Measurements from ENCODE around the gene EIF3M. TPM values are rescaled to one million over a fixed set of nuclear protein-coding genes. Genes with fewer than 3 reads are reported as not detected.
A peak's percentile ranks its signal among the peaks of the same experiment; 100 is the strongest.
"Not testable (repeated sequence)": the region's sequence is repeated elsewhere in the genome, so short reads cannot be mapped to it uniquely, and the experiment has no call there.

Gene EIF3M
- total RNA-seq, 2 experiments from 2014 or later, result 377 to 389 TPM

- peaks cover 6% of the 10 kb centered on the region for H3K4me1 Mint-ChIP-seq (ENCODE audit: low read depth)
- intact Hi-C loops (cut with micrococcal nuclease), result no loop called here
- no peak overlapping the region for H3K27ac Mint-ChIP-seq
- no peak for DNase-seq
- H3K27me3 Mint-ChIP-seq, result peaks cover 11% of the 10 kb centered on the region
- no peaks in the 10 kb centered on the region for H3K9me3 Mint-ChIP-seq
- ChIA-PET CTCF (no interaction called here), POLR2A (no interaction called here)
- H3K36me3 Mint-ChIP-seq, result no peaks in the 10 kb centered on the region
- no peak overlapping the region for H3K4me3 Mint-ChIP-seq
Observed at GRCh38 chr11:32571039-32571438, 12.6 kb upstream of the EIF3M start.

- Mint-ChIP-seq H3K36me3 (no peaks in the 10 kb centered on the region), H3K4me3 (no peak overlapping the region), H3K27me3 (peaks cover 9% of the 10 kb centered on the region), H3K27ac (no peak overlapping the region), H3K4me1 (ENCODE audit: low read depth) (no peaks in the 10 kb centered on the region), H3K9me3 (no peaks in the 10 kb centered on the region)
- POLR2A ChIA-PET, result no interaction called here
- intact Hi-C loops (cut with micrococcal nuclease), result no loop called here
- CTCF ChIA-PET, result no interaction called here
- DNase-seq, result no peak
Observed at GRCh38 chr11:32573228-32573627, 10.4 kb upstream of the EIF3M start.

GRCh38 chr11:32574421-32574820 lies 9.2 kb upstream of the EIF3M start:
- Mint-ChIP-seq H3K27ac (no peak overlapping the region), H3K4me3 (no peak overlapping the region), H3K9me3 (no peaks in the 10 kb centered on the region), H3K27me3 (peaks cover 9% of the 10 kb centered on the region), H3K4me1 (ENCODE audit: low read depth) (no peaks in the 10 kb centered on the region), H3K36me3 (no peaks in the 10 kb centered on the region)
- intact Hi-C loops (cut with micrococcal nuclease), result no loop called here
- DNase-seq, result no peak
- ChIA-PET CTCF (no interaction called here), POLR2A (no interaction called here)

GRCh38 chr11:32575070-32575469 lies 8.6 kb upstream of the EIF3M start:
- H3K4me1 Mint-ChIP-seq (ENCODE audit: low read depth), result no peaks in the 10 kb centered on the region
- no peak overlapping the region for H3K27ac Mint-ChIP-seq
- ChIA-PET POLR2A (no interaction called here), CTCF (no interaction called here)
- H3K36me3 Mint-ChIP-seq, result no peaks in the 10 kb centered on the region
- H3K9me3 Mint-ChIP-seq, result no peaks in the 10 kb centered on the region
- intact Hi-C loops (cut with micrococcal nuclease), result no loop called here
- peaks cover 9% of the 10 kb centered on the region for H3K27me3 Mint-ChIP-seq
- no peak for DNase-seq
- no peak overlapping the region for H3K4me3 Mint-ChIP-seq

GRCh38 chr11:32576456-32576855 lies 7.2 kb upstream of the EIF3M start:
- Mint-ChIP-seq H3K36me3 (no peaks in the 10 kb centered on the region), H3K9me3 (no peaks in the 10 kb centered on the region), H3K4me1 (ENCODE audit: low read depth) (no peaks in the 10 kb centered on the region), H3K27ac (no peak overlapping the region), H3K4me3 (no peak overlapping the region), H3K27me3 (peaks cover 2% of the 10 kb centered on the region)
- DNase-seq, result no peak
- intact Hi-C loops (cut with micrococcal nuclease), result no loop called here
- POLR2A ChIA-PET, result no interaction called here
- CTCF ChIA-PET, result no interaction called here

GRCh38 chr11:32580967-32581366 lies 2.7 kb upstream of the EIF3M start:
- Mint-ChIP-seq H3K27me3 (peaks cover 1% of the 10 kb centered on the region), H3K36me3 (peaks cover 5% of the 10 kb centered on the region), H3K4me1 (ENCODE audit: low read depth) (peaks cover 18% of the 10 kb centered on the region), H3K4me3 (no peak overlapping the region), H3K9me3 (no peaks in the 10 kb centered on the region), H3K27ac (no peak overlapping the region)
- intact Hi-C loops (cut with micrococcal nuclease), result loop anchor here (5.0 to 10.0 kb wide), 8 partner anchors 159 to 1076 kb away; partner anchors contain the start of genes CCDC73, ELP4, HIPK3 and IMMP1L
- CTCF ChIA-PET, result no interaction called here
- no peak for DNase-seq
- POLR2A ChIA-PET, result no interaction called here

DNA sequence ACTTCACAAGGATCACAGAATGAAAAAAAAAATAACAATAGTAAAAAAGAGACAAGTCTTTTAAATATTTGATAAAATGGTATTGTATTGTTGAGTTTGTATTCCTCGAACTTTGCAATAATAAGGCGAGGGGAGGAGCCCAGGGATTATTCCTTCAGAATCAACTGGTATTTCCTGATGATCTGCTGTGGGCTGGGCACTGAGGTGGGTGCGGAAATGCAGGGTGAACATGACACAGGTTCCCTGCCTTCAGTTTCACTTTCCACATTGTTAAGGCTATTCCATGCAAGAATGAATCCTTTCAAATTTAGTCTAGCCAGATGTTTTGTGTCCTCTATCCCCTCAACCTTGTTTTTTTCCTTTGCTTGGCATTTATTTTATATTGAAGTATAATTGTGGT lies 2.1 kb upstream of the EIF3M start:
- no peak for DNase-seq
- CTCF ChIA-PET, result no interaction called here
- Mint-ChIP-seq H3K4me3 (no peak overlapping the region), H3K27me3 (peaks cover 1% of the 10 kb centered on the region), H3K9me3 (no peaks in the 10 kb centered on the region), H3K36me3 (peaks cover 6% of the 10 kb centered on the region), H3K27ac (no peak overlapping the region), H3K4me1 (ENCODE audit: low read depth) (peaks cover 24% of the 10 kb centered on the region)
- intact Hi-C loops (cut with micrococcal nuclease), result loop anchor here (5.0 to 10.0 kb wide), 8 partner anchors 159 to 1077 kb away; partner anchors contain the start of genes CCDC73, ELP4, HIPK3 and IMMP1L
- POLR2A ChIA-PET, result no interaction called here

DNA sequence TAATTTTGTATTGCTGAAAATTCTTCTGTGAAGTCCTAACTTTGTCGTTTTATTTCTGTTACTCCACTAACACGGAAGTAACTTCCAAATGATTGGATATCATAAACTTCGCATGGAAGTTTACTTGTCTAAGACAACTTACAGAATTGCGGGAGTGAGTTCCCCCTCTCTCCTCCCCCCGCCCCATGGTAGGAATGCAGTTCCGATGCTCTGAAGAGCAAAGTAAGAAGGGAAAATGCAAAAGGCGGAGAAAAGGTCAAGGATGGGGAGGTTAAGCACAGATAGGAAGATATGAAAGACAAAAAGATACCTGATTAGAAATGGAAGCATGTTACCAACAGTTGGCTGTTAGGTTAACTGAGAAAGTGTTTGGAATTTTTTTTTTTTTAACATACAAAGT lies 1.3 kb downstream of the EIF3M start:
- Mint-ChIP-seq H3K4me1 (ENCODE audit: low read depth) (peaks cover 40% of the 10 kb centered on the region), H3K36me3 (peaks cover 23% of the 10 kb centered on the region), H3K27me3 (peaks cover 1% of the 10 kb centered on the region), H3K4me3 (peak overlapping the region; percentile 97), H3K27ac (peak overlapping the region; percentile 98), H3K9me3 (no peaks in the 10 kb centered on the region)
- intact Hi-C loops (cut with micrococcal nuclease), result loop anchor here (2.0 to 10.0 kb wide), 9 partner anchors 18 to 1080 kb away; partner anchors contain the start of genes CCDC73, ELP4, HIPK3 and IMMP1L
- POLR2A ChIA-PET, result interaction anchor here (1.0 kb wide), 1 partner anchor 13 kb away, joined by 3 read pairs; no protein-coding TSS in a partner anchor
- CTCF ChIA-PET, result no interaction called here
- no peak for DNase-seq

- peaks cover 34% of the 10 kb centered on the region for H3K36me3 Mint-ChIP-seq
- H3K27me3 Mint-ChIP-seq, result peaks cover 1% of the 10 kb centered on the region
- peaks cover 41% of the 10 kb centered on the region for H3K4me1 Mint-ChIP-seq (ENCODE audit: low read depth)
- no peaks in the 10 kb centered on the region for H3K9me3 Mint-ChIP-seq
- intact Hi-C loops (cut with micrococcal nuclease), result loop anchor here (10.0 kb wide), 6 partner anchors 208 to 1082 kb away; partner anchors contain the start of genes CCDC73, ELP4, HIPK3 and IMMP1L
- no peak for DNase-seq
- H3K4me3 Mint-ChIP-seq, result no peak overlapping the region
- H3K27ac Mint-ChIP-seq, result no peak overlapping the region
- ChIA-PET CTCF (no interaction called here), POLR2A (no interaction called here)
Observed at GRCh38 chr11:32586576-32587190, 3.1 kb downstream of the EIF3M start.

- ChIA-PET CTCF (no interaction called here), POLR2A (no interaction called here)
- Mint-ChIP-seq H3K9me3 (no peaks in the 10 kb centered on the region), H3K4me1 (ENCODE audit: low read depth) (peaks cover 44% of the 10 kb centered on the region), H3K4me3 (no peak overlapping the region), H3K36me3 (peaks cover 72% of the 10 kb centered on the region), H3K27ac (no peak overlapping the region), H3K27me3 (no peaks in the 10 kb centered on the region)
- intact Hi-C loops (cut with micrococcal nuclease), result loop anchor here (10.0 kb wide), 1 partner anchor 279 kb away; no protein-coding TSS in a partner anchor
- DNase-seq, result no peak
Observed at GRCh38 chr11:32594272-32594671, 10.6 kb downstream of the EIF3M start.

GRCh38 chr11:32596114-32596513 lies 12.5 kb downstream of the EIF3M start:
- H3K27ac Mint-ChIP-seq, result peak overlapping the region; percentile 49
- POLR2A ChIA-PET, result not testable (repeated sequence)

DNA sequence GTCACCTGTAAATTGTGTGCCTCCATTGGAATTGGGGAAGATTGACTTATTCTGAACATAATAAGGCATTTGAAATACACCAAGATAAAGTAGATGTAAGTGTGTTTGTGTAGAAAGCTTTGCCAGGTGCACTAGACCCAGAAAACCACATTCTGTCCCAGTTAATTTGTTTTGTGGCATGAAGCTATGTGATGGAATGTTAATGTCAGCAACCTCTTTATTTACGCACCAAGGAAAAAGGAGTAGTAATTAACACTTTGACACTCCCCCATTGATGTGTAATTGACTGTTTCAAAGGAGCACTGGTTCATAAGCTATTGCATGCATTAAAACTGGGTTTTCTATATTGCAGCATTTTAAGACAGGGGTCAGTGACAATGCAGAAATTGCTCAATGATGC lies 14.3 kb downstream of the EIF3M start:
- peaks cover 60% of the 10 kb centered on the region for H3K36me3 Mint-ChIP-seq
- H3K27me3 Mint-ChIP-seq, result no peaks in the 10 kb centered on the region
- H3K27ac Mint-ChIP-seq, result no peak overlapping the region
- POLR2A ChIA-PET, result interaction anchor here (1.5 kb wide), 1 partner anchor 12 kb away, joined by 3 read pairs; no protein-coding TSS in a partner anchor
- H3K4me3 Mint-ChIP-seq, result no peak overlapping the region
- H3K9me3 Mint-ChIP-seq, result no peaks in the 10 kb centered on the region
- intact Hi-C loops (cut with micrococcal nuclease), result loop anchor here (10.0 kb wide), 1 partner anchor 283 kb away; no protein-coding TSS in a partner anchor
- CTCF ChIA-PET, result no interaction called here
- DNase-seq, result no peak
- peaks cover 44% of the 10 kb centered on the region for H3K4me1 Mint-ChIP-seq (ENCODE audit: low read depth)

More at GRCh38 chr11:32596114-32596513, 12.5 kb downstream of the EIF3M start:
- H3K27me3 Mint-ChIP-seq, H3K9me3 Mint-ChIP-seq, H3K4me3 Mint-ChIP-seq, CTCF ChIA-PET: not testable (repeated sequence)
- DNase-seq, result peak; percentile 77
- intact Hi-C loops (cut with micrococcal nuclease), result loop anchor here (1.0 to 10.0 kb wide), 2 partner anchors 13 to 281 kb away; partner anchors contain the start of gene EIF3M
- peaks cover 44% of the 10 kb centered on the region for H3K4me1 Mint-ChIP-seq (ENCODE audit: low read depth)
- H3K36me3 Mint-ChIP-seq, result peaks cover 66% of the 10 kb centered on the region
